HuH-7.5 (cell line): ENCODE measurements around the gene GAL3ST2.
"Not testable (repeated sequence)": the region's sequence is repeated elsewhere in the genome, so short reads cannot be mapped to it uniquely, and the experiment has no call there.

ENCODE experiments used
- DNase-seq: peaks from one replicate; pipeline ENCODE4 v3.0.0; 2011; ENCODE audit warnings: low spot score

Gene GAL3ST2

DNA sequence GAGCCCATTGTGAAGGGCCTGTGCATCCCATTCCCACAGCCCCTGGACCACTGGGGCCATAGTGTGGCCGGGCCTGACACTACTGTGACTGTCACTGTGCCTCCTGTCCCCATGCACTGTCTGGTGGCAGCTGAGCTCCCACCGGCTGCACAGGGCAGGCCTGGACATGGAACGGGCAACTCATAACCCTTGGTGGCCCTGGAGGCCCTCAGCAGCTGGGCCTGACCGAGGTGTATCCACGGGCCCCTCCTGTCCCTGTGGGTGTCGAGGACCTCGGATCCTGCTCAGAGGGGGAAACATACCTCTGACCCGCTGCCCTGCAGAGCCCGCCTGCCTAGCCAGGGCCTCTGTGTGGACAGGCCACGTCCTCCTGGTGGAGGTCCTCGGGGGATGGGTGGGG, 7.8 kb upstream of the GAL3ST2 start:
- peak; percentile 6 for DNase-seq

DNA sequence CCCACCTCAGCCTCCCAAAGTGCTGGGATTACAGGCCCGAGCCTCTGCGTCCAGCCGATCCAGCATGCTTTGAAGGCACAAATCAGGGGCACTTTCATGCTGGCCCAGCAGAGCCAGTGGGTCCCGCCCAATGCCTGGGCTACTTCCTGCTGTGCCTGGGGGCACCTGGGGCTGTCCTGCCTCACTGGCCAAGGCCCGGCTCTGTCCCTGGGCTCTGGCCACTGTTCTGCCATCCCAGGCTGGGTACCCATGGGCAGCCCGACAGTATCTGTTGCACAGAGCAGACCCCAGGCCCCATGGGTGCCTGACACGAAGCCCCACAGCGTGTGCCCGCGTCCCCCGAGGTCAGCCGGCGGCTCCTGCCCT, 6.8 kb upstream of the GAL3ST2 start:
- peak; percentile 3 for DNase-seq

DNA sequence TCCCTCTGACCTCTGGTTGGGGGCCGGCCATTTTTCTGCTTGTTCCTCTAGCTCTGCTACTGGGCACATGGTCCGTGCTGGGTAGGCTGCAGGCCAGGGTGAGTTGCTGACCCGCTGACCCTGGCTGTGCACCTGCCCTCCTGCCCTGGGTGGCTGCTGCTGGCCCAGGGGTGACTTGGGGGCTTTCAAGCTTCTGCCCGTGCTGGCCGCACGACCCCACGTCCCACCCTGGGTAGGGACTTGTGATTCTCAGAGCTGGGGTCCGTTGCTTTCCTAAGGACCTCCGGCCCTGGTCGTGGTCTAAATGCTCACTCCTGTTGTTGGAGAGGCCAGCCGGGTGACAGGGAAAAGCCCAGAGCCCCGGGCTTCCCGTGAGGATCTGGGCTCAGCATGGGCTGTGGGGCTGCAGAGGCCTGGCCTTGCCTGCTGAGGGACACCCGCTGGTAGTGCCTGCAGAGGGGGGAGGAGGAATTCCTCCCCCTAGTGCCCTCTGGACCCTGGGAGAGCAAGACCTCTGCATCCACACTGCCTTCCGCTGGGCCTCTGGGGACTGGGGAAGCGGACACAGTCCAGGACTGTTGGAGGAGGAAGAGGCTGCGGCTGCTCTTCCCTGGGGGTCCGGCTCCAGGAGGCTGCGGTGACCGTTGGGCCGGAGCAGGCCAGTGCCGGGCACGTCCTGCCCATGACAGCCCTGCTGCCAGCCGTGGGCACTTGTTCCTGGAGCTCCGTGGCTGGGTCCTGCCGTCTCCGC, 6.3 kb upstream of the GAL3ST2 start:
- peak; percentile 84 for DNase-seq

DNA sequence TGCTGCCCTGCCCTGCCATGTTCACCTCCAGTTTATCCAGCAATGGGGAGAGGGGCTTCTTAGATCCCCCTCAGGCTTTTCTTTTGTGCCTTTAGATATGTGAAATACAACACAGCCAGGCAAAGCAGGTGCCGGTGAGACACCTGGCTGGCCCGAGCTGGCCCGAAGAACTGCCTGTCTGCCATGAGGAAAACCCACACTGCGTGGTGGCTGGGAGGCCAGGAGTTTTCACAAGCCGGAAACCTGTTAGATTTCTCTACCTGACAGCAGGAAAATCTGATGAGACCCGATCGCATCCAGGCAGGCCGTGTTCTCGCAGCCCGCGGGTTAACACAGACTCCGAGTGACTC, 5.7 kb upstream of the GAL3ST2 start:
- peak; percentile 27 for DNase-seq

DNA sequence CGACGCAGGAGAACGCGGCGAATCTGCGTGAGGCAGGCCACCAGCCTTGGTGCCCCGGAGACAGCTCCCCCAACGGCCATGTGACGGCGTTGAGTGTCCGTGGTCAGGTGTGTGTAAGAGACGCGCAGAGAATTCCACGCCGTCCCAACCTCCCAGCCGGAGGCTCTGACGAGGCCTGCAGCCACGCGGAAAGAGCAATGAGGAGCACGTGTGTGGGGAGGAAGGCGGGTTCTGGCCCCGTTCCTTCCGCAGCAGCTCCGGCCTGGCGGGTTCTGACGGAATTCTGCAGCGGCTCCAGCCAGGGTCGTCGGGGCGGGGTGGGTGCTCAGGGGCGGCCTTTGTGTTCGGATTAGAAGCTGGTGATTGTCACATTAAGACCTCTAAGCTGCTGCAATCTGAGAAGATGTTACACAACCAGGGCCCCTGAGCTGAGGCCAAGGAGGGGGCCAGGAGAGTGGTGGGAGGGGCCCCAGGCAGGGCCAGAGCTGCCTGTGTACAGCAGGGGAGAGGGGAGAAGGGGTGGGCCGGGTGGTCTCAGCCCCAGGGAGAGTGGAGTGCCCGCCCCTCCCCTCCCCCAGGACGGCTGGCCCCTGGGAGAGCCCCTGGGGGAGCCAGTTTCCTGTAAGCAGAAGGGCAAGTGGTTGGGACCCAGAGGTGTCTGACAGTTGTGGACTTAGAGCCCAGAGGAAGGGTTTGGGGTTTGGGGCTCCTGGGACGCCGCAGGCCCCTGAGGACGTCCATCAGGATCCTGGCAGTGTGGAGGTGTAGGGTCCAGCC, 5.1 kb upstream of the GAL3ST2 start:
- DNase-seq, result peak; percentile 18

DNA sequence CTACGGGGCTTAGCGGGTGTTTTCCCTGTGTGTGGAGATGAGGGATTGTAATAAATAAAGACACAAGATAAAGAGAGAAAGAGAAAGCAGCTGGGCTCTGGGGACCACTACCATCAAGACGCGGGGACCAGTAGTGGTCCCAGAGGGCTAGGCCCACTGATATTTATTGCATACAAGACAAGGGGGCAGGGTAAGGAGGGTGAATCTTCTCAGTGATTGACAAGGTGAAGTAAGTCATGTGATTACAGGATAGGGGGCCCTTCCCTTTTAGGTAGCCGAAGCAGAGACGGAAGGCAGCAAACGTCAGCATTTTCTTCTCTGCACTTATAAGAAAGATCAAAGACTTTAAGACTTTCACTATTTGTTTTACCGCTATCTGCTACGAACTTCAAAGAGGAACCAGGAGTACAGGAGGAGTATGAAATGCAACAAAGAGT, 4.5 kb upstream of the GAL3ST2 start:
- no peak for DNase-seq

DNA sequence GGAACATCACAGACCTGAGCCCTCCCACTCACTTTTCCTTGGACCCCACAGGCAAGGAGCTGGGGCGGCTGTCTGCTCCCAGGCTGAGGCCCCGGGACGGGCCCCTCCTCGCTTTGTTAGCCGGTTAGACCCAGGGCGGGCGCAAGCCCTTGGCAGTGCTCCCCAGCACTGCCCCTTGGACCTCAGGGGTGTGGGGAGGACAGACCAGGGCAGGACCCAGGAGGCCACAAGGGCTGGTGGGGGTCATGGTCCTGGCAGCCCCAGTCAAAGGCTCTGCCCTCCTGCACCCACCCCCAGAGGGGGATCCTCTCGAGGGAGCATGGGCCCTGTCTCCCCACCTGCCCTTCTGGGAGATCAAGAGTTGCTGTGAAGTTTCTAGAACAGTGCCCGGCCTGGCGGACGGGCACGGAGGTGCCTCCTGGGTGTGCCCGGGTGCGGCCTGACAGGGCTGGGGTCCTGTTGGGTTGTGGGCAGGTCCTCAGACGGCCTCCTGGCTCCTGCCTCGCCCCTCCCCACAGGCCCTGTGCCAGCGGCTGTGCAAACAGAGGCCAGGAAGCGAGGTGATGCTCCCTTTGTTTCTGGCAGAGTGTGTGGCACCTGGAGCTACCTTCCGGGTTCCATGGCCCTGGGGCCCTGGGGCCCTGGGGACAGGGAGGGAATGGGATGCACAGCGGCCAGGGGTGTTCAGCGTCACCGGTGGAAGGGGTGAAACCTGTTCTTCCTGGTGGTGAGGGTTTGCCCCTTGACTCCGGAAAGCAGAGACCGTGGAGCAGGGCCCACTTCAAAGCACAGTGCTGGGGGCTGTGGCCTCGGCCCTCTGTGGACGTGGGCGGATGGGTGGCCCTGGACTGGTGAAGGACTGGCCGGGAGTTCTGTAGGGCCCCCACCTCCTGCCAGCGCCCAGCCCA, 2.9 kb upstream of the GAL3ST2 start:
- peak; percentile 13 for DNase-seq

DNA sequence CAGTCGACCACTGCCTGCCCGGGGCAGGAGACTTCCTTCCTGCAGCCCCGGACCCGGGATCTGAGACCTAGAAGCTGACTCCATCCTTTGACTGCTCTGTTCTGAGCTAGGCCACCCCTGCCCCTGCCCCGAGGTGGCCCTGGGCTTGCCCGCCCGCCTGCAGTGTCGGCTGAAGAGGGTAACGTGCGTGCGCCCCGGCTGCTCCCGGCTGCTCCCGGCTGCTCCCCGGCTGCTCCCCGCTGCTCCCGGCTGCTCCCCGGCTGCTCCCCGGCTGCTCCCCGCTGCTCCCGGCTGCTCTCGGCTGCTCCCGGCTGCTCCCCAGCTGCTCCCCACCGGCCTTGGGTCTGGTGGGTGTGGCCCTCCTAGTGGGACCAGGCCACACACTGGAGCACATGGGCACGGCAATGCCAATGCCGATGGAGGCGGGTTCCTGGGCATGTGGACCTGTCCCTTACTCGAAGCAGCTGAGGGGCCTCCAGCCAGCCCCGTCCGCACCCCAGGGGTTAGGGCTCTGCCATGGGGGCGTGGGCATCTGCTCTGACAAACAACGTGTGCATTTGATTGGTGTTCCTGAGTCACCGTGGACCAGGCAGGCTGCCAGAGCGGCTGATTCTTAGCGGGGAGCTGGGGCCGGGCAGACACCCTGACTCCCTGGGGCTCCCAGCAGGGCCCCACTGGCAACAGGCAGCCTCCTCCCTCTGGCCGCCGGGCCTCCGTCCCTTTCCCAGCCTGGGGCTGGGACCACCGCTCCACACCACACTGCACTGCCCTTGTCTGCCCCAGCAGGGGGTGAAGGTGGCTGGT, 2.0 kb upstream of the GAL3ST2 start:
- peak; percentile 8 for DNase-seq

DNA sequence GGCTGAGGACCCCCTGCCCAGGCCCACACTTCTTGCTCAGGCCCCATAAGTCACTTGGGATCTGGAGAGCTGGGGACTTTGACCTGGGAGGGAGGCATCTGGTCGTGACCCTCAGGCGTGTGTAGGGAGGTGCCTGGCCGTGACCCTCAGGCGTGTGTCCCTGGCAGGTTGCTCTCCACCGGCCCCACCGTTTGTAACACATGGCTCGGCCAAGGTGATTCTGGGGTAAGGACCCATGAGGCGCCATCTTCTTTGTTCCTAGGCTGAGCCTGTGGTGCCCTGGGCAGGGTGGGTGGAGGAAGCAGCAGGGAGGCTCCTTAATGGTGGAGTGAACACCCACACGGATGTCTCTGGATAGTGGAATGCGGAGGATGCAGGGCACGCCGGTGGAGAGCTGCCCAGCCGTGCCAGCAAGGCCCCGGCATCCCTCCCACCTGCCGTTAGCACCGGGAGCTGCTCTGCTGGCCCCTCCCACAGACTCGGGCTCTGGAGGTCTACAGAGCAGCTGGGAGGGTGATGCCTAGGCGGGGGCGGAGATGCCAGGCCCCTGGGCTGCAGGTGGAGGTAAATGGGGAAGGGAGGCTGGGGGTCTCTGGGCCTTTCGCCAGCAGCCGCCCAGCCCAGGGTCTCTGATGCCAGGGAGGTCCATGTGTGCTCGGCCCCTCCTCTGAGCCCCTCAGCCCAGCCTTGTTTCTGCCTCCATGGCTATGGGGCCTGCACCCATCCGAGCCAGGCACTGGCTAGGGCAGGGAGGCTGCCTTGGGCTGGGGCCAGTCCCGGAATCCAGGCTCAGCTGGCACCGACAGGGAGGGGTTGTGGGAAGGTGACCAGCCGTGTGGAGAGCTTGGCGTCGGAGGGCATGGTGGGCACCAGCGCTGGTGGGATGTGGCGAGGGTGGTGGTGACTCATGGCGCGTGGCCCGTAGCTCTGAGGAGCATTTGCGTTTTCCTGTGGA, 1.1 kb upstream of the GAL3ST2 start:
- peak; percentile 7 for DNase-seq

DNA sequence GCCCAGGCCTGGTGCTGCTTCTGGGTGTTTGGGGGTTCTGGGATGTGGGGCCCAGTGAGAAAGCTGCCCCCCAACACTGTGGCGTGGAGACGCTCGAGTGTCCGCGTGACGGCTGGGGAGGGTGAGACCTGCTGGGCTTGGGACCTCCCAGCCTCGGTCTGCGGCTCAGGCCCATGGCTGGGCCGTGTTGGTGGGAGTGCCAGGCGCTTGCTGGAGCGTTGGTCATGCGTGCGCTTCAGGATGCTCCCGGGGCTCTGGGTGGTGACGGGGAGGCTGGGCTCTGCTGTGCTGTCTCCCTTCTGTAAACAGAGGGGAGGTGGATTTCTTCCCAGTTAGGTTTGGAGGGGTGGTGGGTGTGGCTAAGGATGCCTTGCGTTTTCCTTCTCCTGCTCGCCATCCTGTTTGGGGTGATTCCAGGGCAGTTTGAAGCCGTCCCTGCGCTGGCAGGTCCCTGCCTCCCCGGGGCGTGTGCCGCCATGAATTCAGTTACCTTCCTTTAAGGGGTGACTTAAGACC, 606 bp downstream of the GAL3ST2 start:
- DNase-seq, result peak; percentile 11

DNA sequence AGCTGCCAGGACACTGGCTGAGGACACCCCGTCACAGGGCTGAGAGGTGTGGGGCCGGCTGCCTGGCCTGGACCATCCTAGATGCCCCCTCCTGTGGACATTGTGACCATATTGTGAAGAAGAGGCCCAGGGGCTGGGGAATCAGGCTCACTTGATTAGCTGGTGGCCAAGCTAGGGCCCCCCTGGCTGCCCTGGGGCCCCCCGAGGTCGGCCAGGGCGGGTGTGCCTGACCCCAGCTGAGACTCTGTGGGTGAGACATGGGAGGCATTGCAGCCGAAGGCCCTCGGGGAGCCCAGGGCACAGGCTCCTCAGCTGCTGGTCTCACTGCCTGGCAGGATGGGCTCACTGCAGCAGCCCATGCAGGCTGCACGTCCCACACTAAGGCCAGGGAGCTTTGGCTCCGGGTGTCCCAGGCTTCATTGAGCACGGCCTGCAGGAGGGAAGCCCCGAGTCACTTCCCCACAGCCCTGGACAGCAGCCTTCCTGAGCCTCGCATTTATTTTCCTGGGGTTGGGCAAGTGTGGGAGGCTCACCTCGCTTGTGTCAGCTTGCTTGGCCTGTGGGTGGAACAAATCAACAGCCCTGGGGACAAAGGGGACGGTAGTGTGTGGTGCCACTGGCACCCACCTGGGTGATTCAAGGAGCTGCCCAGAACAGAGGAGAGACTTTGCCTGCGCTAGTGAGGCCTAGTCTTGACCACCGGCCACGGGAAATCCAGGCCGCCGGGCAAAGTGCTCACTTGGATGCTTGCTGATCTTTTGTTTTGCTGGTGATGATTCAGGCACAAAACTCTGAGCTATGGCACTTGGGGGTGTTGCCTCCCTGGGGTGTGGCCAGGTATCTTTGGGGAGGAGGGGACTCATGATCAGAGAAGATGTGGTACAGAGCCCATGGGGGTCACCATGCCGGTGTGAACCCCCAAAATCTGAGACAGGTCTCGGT, 1.3 kb downstream of the GAL3ST2 start:
- peak; percentile 11 for DNase-seq

DNA sequence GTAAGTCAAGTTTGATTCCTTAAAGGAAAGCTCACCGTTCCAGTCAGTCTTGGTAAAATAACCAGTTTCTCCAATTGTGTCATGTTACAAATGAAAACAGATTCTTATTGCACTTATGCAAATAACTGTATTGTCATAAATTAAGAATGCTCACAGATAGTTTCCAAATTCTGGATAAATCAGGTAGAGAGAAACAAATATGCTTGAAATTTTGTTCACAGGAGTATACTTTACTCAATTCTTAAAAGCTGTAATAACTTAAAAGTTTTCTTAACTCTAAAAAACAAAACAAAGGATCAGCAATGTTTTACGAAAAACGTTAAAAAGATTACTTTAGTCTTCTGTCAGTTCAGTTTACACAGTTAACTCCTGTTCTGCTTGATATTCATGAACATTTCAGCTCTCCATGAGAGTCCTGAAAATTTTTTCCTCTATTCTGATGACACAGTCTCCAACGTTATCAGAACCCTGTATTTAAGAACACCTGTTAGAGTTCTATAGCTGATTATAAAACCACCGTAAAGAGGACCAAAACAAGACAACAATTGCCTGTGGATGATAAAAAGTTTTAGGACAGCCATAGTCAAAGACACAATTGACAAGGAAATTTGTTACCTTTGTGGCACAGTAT, 4.4 kb downstream of the GAL3ST2 start:
- DNase-seq, result no peak

DNA sequence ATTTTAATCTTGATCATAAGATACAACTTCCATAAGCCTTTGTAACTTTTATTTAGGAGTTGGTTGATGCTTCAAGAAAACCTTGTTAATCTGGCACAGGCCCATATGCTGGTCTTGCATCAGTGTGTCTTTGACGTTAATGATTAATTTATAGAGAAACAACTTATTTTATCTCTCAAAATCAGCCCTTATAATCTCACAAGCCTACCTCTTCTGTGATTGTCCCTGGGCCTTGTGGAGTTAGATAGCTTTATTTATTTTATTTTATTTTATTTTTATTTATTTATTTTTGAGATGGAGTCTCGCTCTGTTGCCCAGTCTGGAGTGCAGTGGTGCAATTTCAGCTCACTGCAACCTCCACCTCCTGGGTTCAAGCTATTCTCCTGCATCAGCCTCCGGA, 5.4 kb downstream of the GAL3ST2 start:
- not testable (repeated sequence) for DNase-seq

DNA sequence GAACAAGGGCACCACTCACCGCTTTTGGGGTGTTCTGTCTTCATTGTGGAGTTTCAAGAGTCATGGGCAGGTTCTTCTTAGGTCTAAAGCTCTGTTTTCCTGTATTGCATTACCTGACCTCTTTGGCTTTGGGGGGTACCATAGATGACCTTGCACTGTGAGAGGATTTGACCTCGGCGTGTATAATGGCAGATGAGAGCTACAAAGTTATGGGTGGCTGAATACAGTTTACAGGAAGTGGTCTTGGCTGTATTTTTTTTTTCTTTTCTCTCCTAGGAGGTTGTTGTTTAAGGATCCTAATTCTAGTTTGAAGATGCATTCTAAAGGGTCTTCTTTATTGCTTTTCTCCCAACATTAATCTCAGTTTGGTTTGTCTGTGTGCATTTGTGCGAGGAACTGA, 11.5 kb downstream of the GAL3ST2 start:
- no peak for DNase-seq

DNA sequence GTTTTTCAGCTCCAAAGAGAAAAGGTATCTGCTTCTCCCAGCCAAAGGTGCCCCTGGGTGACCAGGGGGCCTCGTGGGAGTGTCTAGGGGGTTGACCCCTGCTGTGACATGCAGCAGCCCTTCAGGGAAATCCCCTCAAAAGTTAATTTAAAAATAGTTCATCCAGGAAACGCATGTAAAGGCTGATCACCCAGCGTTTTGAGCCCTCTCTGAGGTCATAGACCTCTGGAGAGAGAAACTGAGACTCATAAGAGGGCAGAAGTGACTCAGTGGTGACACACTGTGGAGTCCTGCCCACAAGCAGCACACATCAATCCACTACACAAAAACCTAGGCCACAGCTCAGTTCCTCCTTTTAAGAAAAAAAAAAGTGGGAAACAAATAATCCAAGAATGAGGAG, 11.9 kb downstream of the GAL3ST2 start:
- DNase-seq, result no peak

DNA sequence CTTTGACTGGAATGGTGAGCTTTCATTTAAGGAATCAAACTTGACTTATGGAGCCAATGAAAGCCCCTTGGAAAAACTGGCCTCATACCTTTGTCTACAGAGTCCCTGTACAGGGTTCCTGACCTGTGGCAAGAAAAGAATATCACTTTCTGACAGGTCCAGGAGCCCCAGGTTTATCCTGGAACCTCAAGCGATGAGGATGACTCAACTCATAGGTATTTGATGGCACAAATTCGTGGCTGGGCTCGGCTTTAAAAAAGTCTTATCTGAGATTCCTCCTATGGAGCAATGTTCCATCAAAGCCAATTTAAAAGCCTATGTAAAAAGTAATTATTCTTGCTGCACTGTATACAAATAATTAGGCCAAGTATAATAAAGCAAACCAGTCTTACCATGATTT, 14.8 kb downstream of the GAL3ST2 start:
- not testable (repeated sequence) for DNase-seq

DNA sequence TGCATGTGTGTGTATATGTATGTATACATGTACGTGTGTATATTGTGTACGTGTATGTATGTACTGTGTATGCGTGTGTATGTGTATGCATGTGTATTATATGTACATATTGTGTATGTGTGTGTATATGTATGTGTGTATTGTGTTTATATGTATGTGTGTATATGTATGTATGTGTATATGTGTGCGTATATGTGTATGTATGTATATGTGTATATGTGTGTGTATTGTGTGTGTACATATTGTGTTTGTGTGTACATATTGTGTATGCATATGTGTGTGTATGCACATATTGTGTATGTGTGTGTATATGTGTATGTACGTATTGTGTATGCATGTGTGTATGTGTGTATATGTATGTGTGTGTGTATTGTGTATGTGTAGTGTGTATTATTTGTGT, 16.8 kb downstream of the GAL3ST2 start:
- DNase-seq, result no peak

DNA sequence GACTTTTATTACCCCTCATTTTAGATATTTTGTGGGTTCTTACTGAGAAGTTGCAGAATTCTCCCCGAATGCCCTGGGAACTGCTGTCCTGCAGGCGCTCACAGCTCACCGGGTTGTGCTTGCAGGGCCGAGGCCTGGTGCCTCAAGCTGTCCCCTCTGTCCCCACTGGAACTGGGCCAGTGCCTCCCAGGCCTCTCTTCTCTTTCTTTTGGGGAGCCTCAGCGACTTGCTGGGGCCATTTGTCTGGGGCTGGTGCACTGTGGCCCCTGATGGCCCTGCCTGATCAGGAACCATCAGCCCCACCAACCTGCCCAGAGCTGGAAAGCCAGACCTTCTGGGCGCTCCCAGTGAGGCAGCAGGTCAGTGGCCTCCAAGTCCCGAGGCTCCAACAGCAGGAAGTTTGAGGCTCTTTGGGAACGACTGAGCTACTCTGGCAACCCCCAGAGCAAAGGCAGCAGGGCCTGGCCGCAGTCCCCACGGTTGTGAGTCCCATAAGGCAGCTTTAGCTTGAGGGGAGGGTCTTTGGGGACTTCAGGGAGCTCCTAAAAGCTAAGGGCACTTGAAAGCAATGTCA, 17.7 kb downstream of the GAL3ST2 start:
- DNase-seq, result peak; percentile 10
